Jurkat, Clone E6-1 (cell line): Measurements from ENCODE around the gene FLT1.

Experiments used
- DNase-seq: peaks from one replicate; pipeline ENCODE4 v3.0.0-alpha.2; 2011; ENCODE audit warnings: low read depth, low spot score
- H3K4me3 ChIP-seq: 2 replicates; pipeline ENCODE4 v1.5.1; 2011; ENCODE audit warnings: mild to moderate bottlenecking, low read length, control low read depth, moderate library complexity

Gene FLT1

GRCh38 chr13:28468023-28468915 lies 26.7 kb downstream of the FLT1 start:
- DNase-seq = no peak
- H3K4me3 ChIP-seq = no peak overlapping the region

- no peak for DNase-seq
- H3K4me3 ChIP-seq = no peak overlapping the region
Observed at GRCh38 chr13:28467034-28467433, 27.9 kb downstream of the FLT1 start.

- no peak for DNase-seq
- H3K4me3 ChIP-seq = no peak overlapping the region
Observed at GRCh38 chr13:28466151-28466550, 28.8 kb downstream of the FLT1 start.

GRCh38 chr13:28464861-28465460 lies 30.0 kb downstream of the FLT1 start:
- H3K4me3 ChIP-seq = no peak overlapping the region
- no peak for DNase-seq

GRCh38 chr13:28463481-28463880 lies 31.4 kb downstream of the FLT1 start:
- DNase-seq = no peak
- no peak overlapping the region for H3K4me3 ChIP-seq

GRCh38 chr13:28459911-28460310 lies 35.0 kb downstream of the FLT1 start:
- H3K4me3 ChIP-seq = no peak overlapping the region
- DNase-seq = no peak

GRCh38 chr13:28458608-28459007 lies 36.3 kb downstream of the FLT1 start:
- DNase-seq = no peak
- no peak overlapping the region for H3K4me3 ChIP-seq

- DNase-seq = no peak
Observed at GRCh38 chr13:28458051-28458450, 36.9 kb downstream of the FLT1 start.

GRCh38 chr13:28457521-28457920 lies 37.4 kb downstream of the FLT1 start:
- no peak for DNase-seq
- no peak overlapping the region for H3K4me3 ChIP-seq

More at GRCh38 chr13:28458051-28458450, 36.9 kb downstream of the FLT1 start:
- no peak overlapping the region for H3K4me3 ChIP-seq

GRCh38 chr13:28455580-28456194 lies 39.2 kb downstream of the FLT1 start:
- no peak for DNase-seq
- no peak overlapping the region for H3K4me3 ChIP-seq

- no peak overlapping the region for H3K4me3 ChIP-seq
- DNase-seq = no peak
Observed at GRCh38 chr13:28452755-28453154, 42.2 kb downstream of the FLT1 start.

GRCh38 chr13:28451482-28452217 lies 43.3 kb downstream of the FLT1 start:
- no peak overlapping the region for H3K4me3 ChIP-seq
- no peak for DNase-seq

- H3K4me3 ChIP-seq = no peak overlapping the region
- no peak for DNase-seq
Observed at GRCh38 chr13:28449826-28450773, 44.8 kb downstream of the FLT1 start.

- no peak for DNase-seq
- H3K4me3 ChIP-seq = no peak overlapping the region
Observed at GRCh38 chr13:28448651-28449358, 46.1 kb downstream of the FLT1 start.

- no peak for DNase-seq
- H3K4me3 ChIP-seq = no peak overlapping the region
Observed at GRCh38 chr13:28447989-28448388, 46.9 kb downstream of the FLT1 start.

- DNase-seq = no peak
- H3K4me3 ChIP-seq = no peak overlapping the region
Observed at GRCh38 chr13:28447206-28447605, 47.7 kb downstream of the FLT1 start.

- no peak overlapping the region for H3K4me3 ChIP-seq
- peak; percentile 56 for DNase-seq
Observed at GRCh38 chr13:28442839-28443238, 52.1 kb downstream of the FLT1 start.

GRCh38 chr13:28441529-28441928 lies 53.4 kb downstream of the FLT1 start:
- DNase-seq = no peak
- H3K4me3 ChIP-seq = no peak overlapping the region
